Large intestine (tissue), 3 donors: ENCODE measurements around the gene ACOXL. TPM values are rescaled to one million over a fixed set of nuclear protein-coding genes. Genes with fewer than 3 reads are reported as not detected.

Experiments
- DNase-seq, 2 donors: peaks; one replicate each; pipeline versions ENCODE4 v3.0.0 to v3.0.0-alpha.2; 2013
- H3K27ac ChIP-seq: one replicate; pipeline ENCODE4 v1.5.1; 2013; ENCODE audit warnings: low read length
- H3K27me3 ChIP-seq: 2 replicates; pipeline ENCODE4 v1.6.1; 2013; ENCODE audit warnings: low read length; ENCODE audit not compliant: control insufficient read depth, insufficient read depth
- H3K36me3 ChIP-seq: 2 replicates; pipeline ENCODE4 v1.6.1; 2013; ENCODE audit warnings: low read length; ENCODE audit not compliant: control insufficient read depth, insufficient read depth
- H3K4me1 ChIP-seq: one replicate; pipeline ENCODE4 v1.6.1; 2013; ENCODE audit warnings: low read length; ENCODE audit not compliant: control insufficient read depth, insufficient read depth
- H3K4me3 ChIP-seq: one replicate; pipeline ENCODE4 v1.5.1; 2013; ENCODE audit warnings: low read length
- H3K9me3 ChIP-seq: one replicate; pipeline ENCODE4 v1.6.1; 2013; ENCODE audit warnings: mild to moderate bottlenecking, low read depth, low read length, moderate library complexity; ENCODE audit not compliant: control insufficient read depth
- WGBS: methylation state at CpG from one replicate; pipeline ENCODE4 v1.1.5; 2013; ENCODE audit warnings: low lambda C conversion rate; ENCODE audit not compliant: insufficient coverage; 5-methylcytosine and 5-hydroxymethylcytosine counted together
- polyA plus RNA-seq: library from polyadenylated mRNA; unstranded; fragments of 120-200 nt; gene quantifications from one replicate; pipeline ENCODE4 v1.2.1, GENCODE V29; 2013

Gene ACOXL
- polyA plus RNA-seq, 1 donor, result 0.07 TPM

DNA sequence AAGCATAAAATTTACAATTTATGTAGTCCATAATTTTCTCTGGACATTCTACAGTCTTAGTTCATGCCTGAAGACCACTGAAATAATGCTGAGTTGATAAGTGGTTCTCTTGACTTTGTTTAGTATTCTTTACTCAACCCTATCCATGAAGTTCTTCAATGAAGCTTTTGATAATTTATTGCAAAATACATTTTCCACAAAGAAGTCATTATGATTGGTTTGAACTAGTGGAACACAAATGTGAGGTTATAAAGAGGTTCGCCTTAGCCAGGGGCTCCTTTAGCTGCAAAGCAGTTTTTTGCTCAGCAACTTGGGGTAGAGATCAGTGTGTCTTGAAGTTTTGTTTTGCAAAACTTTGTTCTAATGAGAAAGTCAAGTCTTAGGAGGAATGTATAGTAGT is 394.2 kb downstream of the ACOXL start:
- no peaks in the 10 kb centered on the region for H3K27me3 ChIP-seq
- H3K9me3 ChIP-seq, result peaks cover under 1% of the 10 kb centered on the region
- H3K4me3 ChIP-seq, result no peak overlapping the region
- H3K36me3 ChIP-seq, result peaks cover 41% of the 10 kb centered on the region
- no peak for DNase-seq
- H3K4me1 ChIP-seq, result peaks cover 4% of the 10 kb centered on the region
- H3K27ac ChIP-seq, result no peak overlapping the region
- WGBS, result no CpG with 5 or more reads among the region's 1 CpG

DNA sequence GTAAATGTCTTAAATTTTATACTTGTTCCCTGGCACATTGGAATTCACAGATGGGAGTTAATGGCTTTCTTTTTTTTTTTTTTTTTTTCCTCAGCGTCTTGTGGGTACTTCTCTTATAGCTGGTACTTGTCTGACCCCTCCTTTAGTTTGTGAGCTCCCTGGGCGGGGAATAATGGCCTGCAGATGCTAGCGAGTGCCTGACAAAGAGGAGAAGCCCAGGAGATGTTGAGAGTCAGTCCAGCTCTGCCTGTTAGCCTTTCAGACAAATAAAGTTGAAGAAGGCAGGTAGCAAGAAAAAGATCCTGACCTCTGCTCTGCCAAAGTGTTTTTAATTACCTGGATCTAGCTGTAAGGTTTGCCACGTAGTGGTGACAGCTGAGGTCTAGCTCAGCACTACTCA is 395.0 kb downstream of the ACOXL start:
- no peak for DNase-seq
- Histone ChIP-seq H3K4me1 (peaks cover 4% of the 10 kb centered on the region), H3K27me3 (no peaks in the 10 kb centered on the region), H3K27ac (no peak overlapping the region), H3K36me3 (peaks cover 45% of the 10 kb centered on the region), H3K4me3 (no peak overlapping the region), H3K9me3 (no peaks in the 10 kb centered on the region)
- no CpG with 5 or more reads among the region's 4 CpGs for WGBS

DNA sequence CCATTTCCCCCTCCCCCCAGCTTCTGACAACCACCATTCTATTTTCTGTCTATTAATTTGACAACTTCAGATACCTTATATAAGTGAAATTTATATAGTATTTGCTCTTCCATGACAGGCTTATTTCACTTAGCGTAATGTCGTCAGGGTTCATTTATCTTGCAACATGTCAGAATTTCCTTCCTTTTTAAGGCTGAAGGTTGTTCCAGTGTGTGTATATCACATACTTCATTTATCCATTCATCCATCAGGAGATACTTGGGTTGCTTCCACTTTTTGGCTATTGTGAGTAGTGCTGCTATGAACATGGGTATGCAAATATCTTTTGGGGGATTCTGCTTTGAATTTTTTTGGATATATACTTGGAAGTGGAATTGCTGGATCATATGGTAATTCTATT is 395.7 kb downstream of the ACOXL start:
- Histone ChIP-seq H3K4me1 (peaks cover 4% of the 10 kb centered on the region), H3K27me3 (no peaks in the 10 kb centered on the region), H3K36me3 (peaks cover 45% of the 10 kb centered on the region), H3K9me3 (no peaks in the 10 kb centered on the region), H3K27ac (no peak overlapping the region), H3K4me3 (no peak overlapping the region)
- WGBS, result 95% methylated on average over 2 of the region's 2 CpGs
- DNase-seq, result no peak

DNA sequence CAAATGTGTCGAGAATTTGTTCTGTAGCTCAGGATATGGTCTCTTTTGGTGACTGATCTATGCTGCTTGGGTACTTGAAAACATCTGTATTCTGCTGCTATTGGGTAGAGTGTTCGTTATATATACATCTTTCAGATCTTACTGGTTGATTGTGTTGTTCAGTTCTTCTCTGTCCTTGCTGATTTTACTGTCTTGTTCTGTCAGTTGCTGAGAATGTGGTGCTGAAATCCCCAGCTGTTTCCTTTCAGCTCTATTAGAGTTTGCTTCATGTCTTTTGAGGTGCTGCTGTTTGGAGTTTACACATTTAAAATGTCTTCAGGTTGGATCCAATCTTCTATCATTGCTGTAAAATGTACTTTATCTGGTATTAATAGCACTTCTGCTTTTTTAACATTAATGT is 401.2 kb downstream of the ACOXL start:
- Histone ChIP-seq H3K4me3 (no peak overlapping the region), H3K27me3 (no peaks in the 10 kb centered on the region), H3K27ac (no peak overlapping the region), H3K4me1 (no peaks in the 10 kb centered on the region), H3K9me3 (no peaks in the 10 kb centered on the region), H3K36me3 (peaks cover 26% of the 10 kb centered on the region)
- no peak for DNase-seq
- 80% methylated on average over 1 of the region's 2 CpGs for WGBS

DNA sequence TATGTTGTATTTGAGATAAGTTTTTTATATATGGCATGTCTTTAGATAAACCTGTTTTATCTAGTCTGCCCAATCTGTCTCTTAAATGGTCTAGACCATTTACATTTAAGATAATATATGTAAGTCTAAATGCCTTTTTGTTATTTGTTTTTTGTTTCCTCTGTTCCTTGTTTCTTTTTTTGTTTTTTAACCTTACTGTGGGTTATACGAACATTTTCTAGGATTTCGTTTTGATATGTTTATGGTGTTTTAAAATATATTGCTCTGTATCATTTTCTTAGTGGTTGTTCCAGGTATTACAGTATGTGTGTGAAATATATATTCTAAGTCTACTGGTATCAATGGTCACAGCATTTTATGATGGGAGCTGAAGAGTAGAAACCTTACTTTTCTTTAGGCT is 401.7 kb downstream of the ACOXL start:
- no peak for DNase-seq
- Histone ChIP-seq H3K4me1 (no peaks in the 10 kb centered on the region), H3K36me3 (peaks cover 27% of the 10 kb centered on the region), H3K9me3 (no peaks in the 10 kb centered on the region), H3K27ac (no peak overlapping the region), H3K4me3 (no peak overlapping the region), H3K27me3 (no peaks in the 10 kb centered on the region)
- WGBS, result 100% methylated on average over 2 of the region's 2 CpGs

DNA sequence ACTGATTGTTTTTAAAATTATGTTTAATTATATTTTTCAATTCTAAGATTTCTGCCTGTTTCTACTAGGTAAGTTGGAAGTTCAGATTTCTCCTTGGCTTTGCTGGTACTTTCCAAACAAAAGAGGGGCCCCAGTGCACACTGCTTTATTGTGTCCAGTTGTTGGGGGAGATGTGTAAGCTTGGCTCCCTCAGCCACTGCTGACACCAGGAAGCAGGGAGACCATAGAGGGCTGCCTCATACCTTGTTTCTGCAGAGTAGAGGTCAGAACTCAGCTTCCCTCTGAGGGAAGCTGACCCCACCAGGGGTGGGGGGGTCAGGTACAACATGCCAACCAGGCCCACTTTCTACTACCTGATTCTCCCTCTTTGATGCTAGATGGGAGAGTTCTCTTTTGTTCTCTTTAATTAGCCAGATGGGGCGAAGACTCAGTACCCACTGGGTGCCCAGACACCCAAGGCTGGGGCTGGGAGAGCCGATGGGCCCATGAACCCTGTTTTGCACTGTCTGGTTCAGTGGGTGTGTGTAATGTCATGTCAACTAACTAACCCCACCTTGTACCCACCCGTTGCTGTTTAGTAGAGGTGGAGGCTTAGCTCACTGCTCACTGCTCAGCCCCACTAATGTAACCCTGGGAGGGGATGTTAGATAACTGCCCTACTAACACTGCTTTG is 403.0 kb downstream of the ACOXL start:
- Histone ChIP-seq H3K4me1 (no peaks in the 10 kb centered on the region), H3K27ac (no peak overlapping the region), H3K9me3 (no peaks in the 10 kb centered on the region), H3K4me3 (no peak overlapping the region), H3K36me3 (peaks cover 28% of the 10 kb centered on the region), H3K27me3 (no peaks in the 10 kb centered on the region)
- no CpG with 5 or more reads among the region's 3 CpGs for WGBS
- no peak for DNase-seq

DNA sequence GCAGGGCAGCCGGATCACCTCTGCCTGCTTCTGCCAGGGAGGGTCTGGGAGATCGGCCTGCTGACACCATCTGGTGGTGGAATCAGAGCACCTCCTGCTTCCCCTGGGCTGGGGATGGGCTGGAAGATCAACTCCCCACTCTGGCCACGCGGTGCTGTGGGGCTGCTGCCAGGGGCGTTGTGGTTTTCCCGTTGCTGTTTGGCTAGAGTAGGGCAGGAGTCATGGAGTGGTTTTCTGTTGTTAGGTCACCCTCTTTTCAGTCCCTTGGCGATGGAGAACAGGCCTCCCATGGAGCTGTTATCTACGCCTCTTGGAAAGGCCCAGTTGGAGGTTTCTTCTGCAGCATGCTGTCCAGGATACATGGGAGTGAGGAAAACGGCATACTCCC is 403.5 kb downstream of the ACOXL start:
- no peak for DNase-seq
- no peak overlapping the region for H3K4me3 ChIP-seq
- H3K27me3 ChIP-seq, result no peaks in the 10 kb centered on the region
- peaks cover 31% of the 10 kb centered on the region for H3K36me3 ChIP-seq
- no peaks in the 10 kb centered on the region for H3K4me1 ChIP-seq
- H3K9me3 ChIP-seq, result no peaks in the 10 kb centered on the region
- WGBS, result no CpG with 5 or more reads among the region's 9 CpGs
- no peak overlapping the region for H3K27ac ChIP-seq

DNA sequence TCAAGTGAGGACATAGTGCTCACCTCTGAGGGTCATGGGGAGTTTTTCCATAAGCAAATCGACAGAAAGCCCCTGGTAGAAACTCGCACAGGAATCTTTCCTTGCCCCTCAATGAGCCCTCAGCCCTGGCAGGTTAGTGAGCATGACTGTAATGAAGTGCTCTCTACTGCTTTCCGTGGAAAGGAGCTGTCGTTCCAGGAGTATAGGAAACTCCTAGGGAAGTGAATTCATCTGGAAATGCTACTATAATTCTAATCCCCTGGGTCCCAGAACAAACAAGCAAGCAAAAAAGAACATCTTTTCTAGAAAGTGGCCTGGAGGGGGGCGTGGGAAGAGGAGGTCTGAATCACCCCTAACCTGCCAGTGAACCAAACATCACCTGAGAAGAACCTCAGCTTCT is 406.5 kb downstream of the ACOXL start:
- Histone ChIP-seq H3K4me3 (no peak overlapping the region), H3K9me3 (no peaks in the 10 kb centered on the region), H3K27me3 (no peaks in the 10 kb centered on the region), H3K4me1 (no peaks in the 10 kb centered on the region), H3K27ac (no peak overlapping the region), H3K36me3 (peaks cover 27% of the 10 kb centered on the region)
- no peak for DNase-seq
- WGBS, result no CpG with 5 or more reads among the region's 5 CpGs

DNA sequence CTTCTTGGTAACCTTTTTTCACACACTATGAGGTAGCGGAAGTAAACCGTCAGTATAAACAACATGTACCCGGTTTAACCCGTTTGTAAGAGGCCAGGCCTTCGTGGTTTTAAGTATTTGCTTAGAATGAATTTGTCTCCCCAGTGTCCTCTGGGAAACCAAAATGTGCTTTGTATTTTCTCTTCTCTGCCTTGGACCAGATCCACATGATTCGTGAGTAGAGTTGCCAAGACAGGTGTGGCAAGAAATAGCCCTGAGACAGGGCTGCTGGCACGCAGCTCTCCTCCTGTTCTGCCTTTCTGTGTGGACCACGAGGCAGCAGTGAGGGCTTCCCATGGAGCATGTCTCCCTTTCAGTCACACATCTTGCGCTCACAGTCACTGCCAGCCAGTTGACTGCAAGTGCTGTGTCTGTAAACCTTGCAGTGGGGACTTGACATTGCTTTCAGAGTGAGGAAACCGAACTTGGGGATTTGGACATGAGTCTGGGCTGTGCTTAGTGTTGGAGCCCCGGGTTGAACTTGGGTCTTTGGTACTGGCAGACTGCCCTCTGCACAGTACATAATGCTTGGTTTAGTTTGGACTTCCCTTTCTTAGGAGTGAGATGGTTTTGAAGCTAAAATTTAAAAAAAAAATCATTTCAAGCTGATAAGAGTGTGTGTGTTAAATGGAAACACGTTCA is 407.4 kb downstream of the ACOXL start:
- Histone ChIP-seq H3K36me3 (peaks cover 27% of the 10 kb centered on the region), H3K27ac (no peak overlapping the region), H3K27me3 (no peaks in the 10 kb centered on the region), H3K4me3 (no peak overlapping the region), H3K4me1 (no peaks in the 10 kb centered on the region), H3K9me3 (no peaks in the 10 kb centered on the region)
- no peak for DNase-seq
- 83% methylated on average over 1 of the region's 12 CpGs for WGBS

DNA sequence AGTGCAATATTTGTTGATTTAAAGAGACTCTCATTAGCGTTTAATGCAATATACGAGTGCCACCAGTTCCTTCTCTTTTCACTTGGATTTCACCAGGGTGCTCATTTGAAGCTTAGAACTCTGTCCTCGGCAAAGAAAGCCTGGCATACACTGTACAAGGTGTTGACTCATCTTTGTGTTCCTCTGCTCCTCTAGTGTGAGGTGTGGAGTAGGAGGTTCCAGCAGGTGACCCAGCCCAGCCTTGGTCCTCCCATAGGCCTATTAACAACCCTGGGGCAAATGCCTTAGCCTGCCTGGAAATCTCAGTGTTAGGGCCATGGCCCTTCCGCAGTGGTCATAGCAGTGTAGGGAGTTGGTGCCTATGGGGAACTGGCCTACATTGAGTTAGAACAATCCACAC is 408.4 kb downstream of the ACOXL start:
- WGBS, result 100% methylated on average over 1 of the region's 4 CpGs
- Histone ChIP-seq H3K27ac (no peak overlapping the region), H3K9me3 (no peaks in the 10 kb centered on the region), H3K4me3 (no peak overlapping the region), H3K4me1 (no peaks in the 10 kb centered on the region), H3K36me3 (peaks cover 30% of the 10 kb centered on the region), H3K27me3 (no peaks in the 10 kb centered on the region)
- DNase-seq, result no peak

DNA sequence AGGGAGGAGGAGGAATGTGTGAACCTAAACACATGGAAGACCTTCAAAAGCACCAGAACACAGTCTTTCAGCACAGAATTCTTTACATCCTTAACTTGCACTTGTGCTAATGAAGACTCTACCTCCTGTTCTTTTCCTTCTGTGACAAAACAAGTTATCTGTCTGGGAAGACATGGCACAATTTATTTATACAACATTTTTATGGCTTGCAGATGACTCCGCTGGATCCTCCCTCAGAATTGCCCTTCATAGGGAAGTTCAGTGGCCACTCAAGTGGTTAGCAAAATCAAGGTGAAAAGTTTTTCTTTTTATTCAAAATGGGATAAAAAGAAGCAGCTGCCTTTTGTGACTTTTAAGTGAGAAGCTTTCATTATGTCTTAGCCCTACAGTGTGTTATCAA is 409.7 kb downstream of the ACOXL start:
- no peaks in the 10 kb centered on the region for H3K27me3 ChIP-seq
- no peak overlapping the region for H3K27ac ChIP-seq
- no peak overlapping the region for H3K4me3 ChIP-seq
- no CpG with 5 or more reads among the region's 1 CpG for WGBS
- DNase-seq, result no peak
- peaks cover 23% of the 10 kb centered on the region for H3K36me3 ChIP-seq
- H3K9me3 ChIP-seq, result no peaks in the 10 kb centered on the region
- no peaks in the 10 kb centered on the region for H3K4me1 ChIP-seq
